ENCODE measurements around the gene C3. TPM values are rescaled to one million over a fixed set of nuclear protein-coding genes. Genes with fewer than 3 reads are reported as not detected.

Gene C3
- total RNA-seq, 1 experiment from 2014 or later, result 872 TPM

GRCh38 chr19:6723108-6723618, 2.7 kb upstream of the C3 start:
- H3K27me3 Mint-ChIP-seq (ENCODE audit: insufficient read depth, unreplicated experiment), result no peaks in the 10 kb centered on the region
- ChIA-PET POLR2A (interaction anchor here (7.7 kb wide), 1 partner anchor 16 kb away, joined by 189 read pairs; the partner anchor contains the start of genes GPR108 and TRIP10), CTCF (interaction anchor here (0.6 to 0.9 kb wide), 3 partner anchors 10 to 764 kb away, joined by 4 to 6 read pairs (median 4); no protein-coding TSS in a partner anchor)
- H3K27ac Mint-ChIP-seq (ENCODE audit: low read depth, unreplicated experiment), result peak overlapping the region; percentile 82
- peak overlapping the region; percentile 64 for H3K4me3 Mint-ChIP-seq (ENCODE audit: unreplicated experiment)
- intact Hi-C loops (cut with micrococcal nuclease), result loop anchor here (5.0 kb wide), 1 partner anchor 139 kb away; no protein-coding TSS in a partner anchor
- no peaks in the 10 kb centered on the region for H3K9me3 Mint-ChIP-seq (ENCODE audit: unreplicated experiment)
- H3K4me1 Mint-ChIP-seq (ENCODE audit: insufficient read depth, unreplicated experiment), result peaks cover 31% of the 10 kb centered on the region
- no TSS peak for BruUV-seq (replicated peaks)
- DNase-seq (ENCODE audit: unreplicated experiment), result peak; percentile 92
- TF ChIP-seq CTCF (IDR thresholded peaks at IDR 0.05; ENCODE audit: unreplicated experiment), result no peak
- H3K36me3 Mint-ChIP-seq (ENCODE audit: insufficient read depth, unreplicated experiment), result peaks cover 30% of the 10 kb centered on the region

GRCh38 chr19:6721773-6722172, 1.3 kb upstream of the C3 start:
- CTCF ChIA-PET, result interaction anchor here (0.6 to 2.8 kb wide), 6 partner anchors 15 to 613 kb away, joined by 3 to 14 read pairs (median 4); no protein-coding TSS in a partner anchor
- peak overlapping the region; percentile 82 for H3K27ac Mint-ChIP-seq (ENCODE audit: low read depth, unreplicated experiment)
- BruUV-seq (replicated peaks), result no TSS peak
- H3K27me3 Mint-ChIP-seq (ENCODE audit: insufficient read depth, unreplicated experiment), result no peaks in the 10 kb centered on the region
- intact Hi-C loops (cut with micrococcal nuclease), result loop anchor here (5.0 kb wide), 1 partner anchor 141 kb away; no protein-coding TSS in a partner anchor
- TF ChIP-seq CTCF (IDR thresholded peaks at IDR 0.05; ENCODE audit: unreplicated experiment), result no peak
- POLR2A ChIA-PET, result interaction anchor here (0.6 to 7.7 kb wide), 7 partner anchors 16 to 142 kb away, joined by 3 to 189 read pairs (median 10); partner anchors contain the start of genes GPR108, SH2D3A and TRIP10
- H3K4me3 Mint-ChIP-seq (ENCODE audit: unreplicated experiment), result peak overlapping the region; percentile 95
- H3K36me3 Mint-ChIP-seq (ENCODE audit: insufficient read depth, unreplicated experiment), result peaks cover 43% of the 10 kb centered on the region
- H3K4me1 Mint-ChIP-seq (ENCODE audit: insufficient read depth, unreplicated experiment), result peaks cover 41% of the 10 kb centered on the region
- peaks cover 8% of the 10 kb centered on the region for H3K9me3 Mint-ChIP-seq (ENCODE audit: unreplicated experiment)
- no peak for DNase-seq (ENCODE audit: unreplicated experiment)

- BruUV-seq (replicated peaks), result no TSS peak
- DNase-seq (ENCODE audit: unreplicated experiment), result no peak
- Mint-ChIP-seq H3K9me3 (ENCODE audit: unreplicated experiment) (peaks cover 8% of the 10 kb centered on the region), H3K4me3 (ENCODE audit: unreplicated experiment) (peak overlapping the region; percentile 95), H3K27ac (ENCODE audit: low read depth, unreplicated experiment) (peak overlapping the region; percentile 82), H3K27me3 (ENCODE audit: insufficient read depth, unreplicated experiment) (no peaks in the 10 kb centered on the region), H3K4me1 (ENCODE audit: insufficient read depth, unreplicated experiment) (peaks cover 47% of the 10 kb centered on the region), H3K36me3 (ENCODE audit: insufficient read depth, unreplicated experiment) (peaks cover 50% of the 10 kb centered on the region)
- CTCF ChIA-PET, result interaction anchor here (0.5 to 2.8 kb wide), 6 partner anchors 17 to 1522 kb away, joined by 3 to 14 read pairs (median 3); partner anchors contain the start of gene GPR108
- intact Hi-C loops (cut with micrococcal nuclease), result loop anchor here (5.0 kb wide), 1 partner anchor 141 kb away; no protein-coding TSS in a partner anchor
- POLR2A ChIA-PET, result interaction anchor here (0.6 to 7.7 kb wide), 18 partner anchors 12 to 664 kb away, joined by 3 to 189 read pairs (median 4); partner anchors contain the start of genes CRB3, GPR108, SH2D3A and TRIP10
- no peak for TF ChIP-seq CTCF (IDR thresholded peaks at IDR 0.05; ENCODE audit: unreplicated experiment)
Measured at GRCh38 chr19:6721138-6721474, 656 bp upstream of the C3 start.

GRCh38 chr19:6719992-6720368, 470 bp downstream of the C3 start:
- Mint-ChIP-seq H3K27me3 (ENCODE audit: insufficient read depth, unreplicated experiment) (no peaks in the 10 kb centered on the region), H3K9me3 (ENCODE audit: unreplicated experiment) (peaks cover 8% of the 10 kb centered on the region), H3K4me3 (ENCODE audit: unreplicated experiment) (peak overlapping the region; percentile 95), H3K36me3 (ENCODE audit: insufficient read depth, unreplicated experiment) (peaks cover 58% of the 10 kb centered on the region), H3K27ac (ENCODE audit: low read depth, unreplicated experiment) (peak overlapping the region; percentile 82), H3K4me1 (ENCODE audit: insufficient read depth, unreplicated experiment) (peaks cover 47% of the 10 kb centered on the region)
- TSS peak; percentile 69 for BruUV-seq (replicated peaks)
- no peak for TF ChIP-seq CTCF (IDR thresholded peaks at IDR 0.05; ENCODE audit: unreplicated experiment)
- ChIA-PET POLR2A (interaction anchor here (0.6 to 7.7 kb wide), 12 partner anchors 16 to 663 kb away, joined by 3 to 189 read pairs (median 7); partner anchors contain the start of genes CRB3, GPR108, SH2D3A and SLC25A23), CTCF (interaction anchor here (0.8 to 2.8 kb wide), 3 partner anchors 16 to 296 kb away, joined by 4 to 14 read pairs (median 5); partner anchors contain the start of gene KHSRP)
- intact Hi-C loops (cut with micrococcal nuclease), result loop anchor here (1.0 to 5.0 kb wide), 2 partner anchors 16 to 142 kb away; no protein-coding TSS in a partner anchor
- DNase-seq (ENCODE audit: unreplicated experiment), result no peak
